Frontal cortex (tissue), 4 donors: Measurements from ENCODE around the gene C19orf12. TPM values are rescaled to one million over a fixed set of nuclear protein-coding genes. Genes with fewer than 3 reads are reported as not detected.

ENCODE experiments used
- DNase-seq, 2 donors: peaks; one replicate each; pipeline ENCODE4 v3.0.0; 2012; ENCODE audit warnings: low spot score in 2 of 2
- FAIRE-seq: peaks from 2 replicates; lab custom pipeline; 2012; peaks lifted over from hg19 to GRCh38; lab: Jason Lieb, UNC
- total RNA-seq: library from RNA; depleted of rRNA; stranded (reverse); fragments of >200 nt; gene quantifications from one replicate; pipeline ENCODE4 v1.2.3, GENCODE V29; 2014
- donor health status: control.
- donor health status: control.
- donor health status: control.

The C19orf12 gene
- total RNA-seq, 1 donor from 2014 or later: 41.2 TPM

- no peak for DNase-seq
- no peak for FAIRE-seq
Observed at GRCh38 chr19:29700498-29700897, 14.6 kb downstream of the C19orf12 start.

DNA sequence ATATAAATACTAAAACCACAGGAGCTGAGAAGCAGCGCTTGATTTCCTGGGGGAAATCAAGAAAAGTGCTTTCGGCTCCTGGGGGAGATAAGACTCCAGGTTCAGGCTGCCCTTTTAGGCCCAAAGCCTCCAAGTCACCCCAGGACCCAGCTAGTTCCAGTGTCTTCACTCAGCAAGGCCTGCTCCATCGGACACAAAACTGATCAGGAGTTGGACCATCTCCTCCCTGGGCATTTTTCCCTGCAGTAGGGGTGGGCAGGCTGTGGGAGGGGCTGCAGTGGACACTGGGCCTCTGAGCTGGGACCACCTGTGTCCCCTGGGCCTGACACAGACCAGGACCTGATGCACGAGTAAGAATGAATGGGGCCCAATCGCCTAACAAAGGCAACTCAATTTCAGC lies 15.2 kb downstream of the C19orf12 start:
- DNase-seq: no peak
- no peak for FAIRE-seq

DNA sequence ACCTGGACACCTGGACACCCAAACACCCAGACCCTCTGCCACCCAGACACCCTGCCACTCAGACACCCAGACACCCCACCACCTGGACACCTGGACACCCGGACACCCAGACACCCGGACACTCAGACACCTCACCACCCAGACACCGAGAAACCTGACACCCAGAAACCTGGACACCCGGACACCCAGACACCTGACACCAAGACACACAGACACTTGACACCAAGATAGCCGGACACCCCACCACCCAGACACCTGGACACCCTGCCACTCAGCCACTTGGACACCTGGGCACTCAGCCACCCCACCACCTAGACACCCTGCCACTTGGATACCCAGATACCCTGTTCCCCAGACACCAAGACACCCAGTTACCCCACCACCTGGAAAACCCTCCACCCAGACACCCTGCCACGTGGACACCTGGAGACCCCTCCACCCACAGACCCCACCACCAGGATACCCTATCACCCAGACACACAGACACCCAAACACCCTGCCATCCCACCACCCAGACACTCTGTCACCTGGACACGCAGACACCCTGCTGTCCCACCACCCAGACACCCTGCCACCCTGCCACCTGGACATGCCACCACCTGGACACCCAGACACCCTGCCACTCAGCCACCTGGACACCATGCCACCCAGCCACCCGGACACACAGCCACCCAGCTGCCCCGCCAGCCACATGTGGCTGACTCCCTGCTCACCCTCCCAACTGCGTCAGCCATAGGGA lies 17.4 kb downstream of the C19orf12 start:
- FAIRE-seq (no peak), DNase-seq (no peak)

GRCh38 chr19:29696565-29696846 lies 18.6 kb downstream of the C19orf12 start:
- no peak for FAIRE-seq

DNA sequence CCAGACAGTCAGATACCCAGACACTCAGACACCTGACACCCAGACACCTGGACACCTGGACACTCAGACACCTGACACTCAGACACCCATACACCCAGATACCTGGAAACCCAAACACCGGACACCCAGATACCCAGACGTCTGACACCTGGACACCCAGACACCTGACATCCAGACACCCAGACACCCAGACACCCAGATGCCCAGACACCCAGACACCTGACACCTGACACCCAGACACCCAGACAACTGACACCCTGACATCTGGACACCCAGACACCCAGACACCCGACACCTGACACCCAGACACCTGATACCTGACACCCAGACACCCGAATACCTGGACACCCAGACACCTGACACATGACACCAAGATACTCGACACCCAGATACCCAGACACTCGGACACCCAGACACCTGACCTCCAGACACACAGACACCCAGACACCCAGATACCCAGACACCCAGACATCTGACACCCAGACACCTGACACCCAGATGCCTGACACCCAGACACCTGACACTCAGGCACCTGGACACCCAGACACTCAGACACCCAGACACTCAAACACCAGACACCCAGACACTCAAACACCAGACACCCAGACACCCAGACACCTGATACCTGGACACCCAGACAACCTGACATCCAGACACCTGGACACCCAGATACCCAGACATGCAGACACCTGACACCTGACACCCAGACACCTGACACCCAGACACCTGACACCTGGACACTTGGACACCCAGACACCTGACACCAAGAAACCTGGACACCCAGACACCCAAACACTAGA lies 19.1 kb downstream of the C19orf12 start:
- FAIRE-seq (no peak), DNase-seq (no peak)

More at GRCh38 chr19:29696565-29696846, 18.6 kb downstream of the C19orf12 start:
- no peak for DNase-seq

DNA sequence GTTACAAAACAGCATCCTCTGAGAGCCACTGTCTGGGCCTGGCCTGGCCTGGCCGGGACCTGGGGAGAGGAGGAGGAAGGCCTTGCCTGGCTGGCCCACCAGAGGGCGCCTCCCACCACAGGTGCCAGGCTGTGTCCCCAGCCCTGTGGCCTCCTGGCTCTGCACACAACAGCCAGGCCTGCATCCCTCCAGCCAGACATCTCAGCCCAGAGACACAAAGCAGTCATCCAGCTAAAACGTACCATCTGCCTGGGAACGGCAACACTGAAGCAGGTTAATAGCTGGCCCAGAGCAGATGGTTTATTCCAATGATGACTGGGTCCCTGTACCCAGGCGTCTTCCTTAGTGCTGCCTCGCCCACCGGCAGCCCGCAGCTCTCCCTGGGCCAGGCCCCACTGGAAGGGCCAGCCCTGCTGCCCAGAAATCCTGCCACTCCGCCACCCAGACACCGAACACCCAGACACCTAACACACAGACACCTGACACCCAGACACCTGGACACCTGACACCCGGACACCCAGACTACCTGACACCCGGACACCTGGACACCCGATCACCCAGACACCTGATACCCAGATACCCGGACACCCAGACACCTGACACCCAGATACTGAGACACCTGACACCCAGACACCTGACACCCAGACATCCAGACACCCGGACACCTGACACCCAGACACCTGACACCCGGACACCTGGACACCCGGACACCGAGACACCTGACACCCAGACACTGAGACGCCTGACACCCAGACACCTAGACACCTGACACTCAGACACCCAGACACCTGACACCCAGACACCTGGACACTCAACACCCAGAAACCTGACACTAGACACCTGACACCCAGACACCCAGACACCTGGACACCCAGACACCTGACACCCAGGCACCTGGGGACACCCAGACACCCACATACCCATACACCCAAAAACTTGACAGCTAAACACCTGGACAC lies 20.1 kb downstream of the C19orf12 start:
- DNase-seq: peak; percentile 62 to 81
- no peak for FAIRE-seq

DNA sequence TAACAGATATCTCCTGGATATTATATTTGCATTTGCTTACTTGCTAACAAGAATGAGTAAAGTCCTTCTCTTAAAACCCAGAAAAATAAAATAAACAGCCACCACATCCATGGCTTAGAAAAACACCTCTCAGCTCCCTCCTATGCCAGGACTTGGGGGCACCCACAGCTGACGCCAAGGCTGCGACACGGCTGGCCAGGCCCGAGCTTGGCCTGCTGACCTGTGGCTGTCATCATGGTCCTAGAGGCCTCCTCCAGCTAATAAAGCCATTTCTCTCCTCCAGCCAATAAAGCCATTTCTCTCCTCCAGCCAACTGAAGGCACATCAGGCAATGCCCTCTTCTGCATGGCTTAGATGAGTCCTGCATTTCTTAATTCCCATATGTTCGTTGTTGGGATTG lies 20.9 kb downstream of the C19orf12 start:
- FAIRE-seq (no peak), DNase-seq (no peak)

GRCh38 chr19:29690842-29691241 lies 24.2 kb downstream of the C19orf12 start:
- no peak for FAIRE-seq
- no peak for DNase-seq

DNA sequence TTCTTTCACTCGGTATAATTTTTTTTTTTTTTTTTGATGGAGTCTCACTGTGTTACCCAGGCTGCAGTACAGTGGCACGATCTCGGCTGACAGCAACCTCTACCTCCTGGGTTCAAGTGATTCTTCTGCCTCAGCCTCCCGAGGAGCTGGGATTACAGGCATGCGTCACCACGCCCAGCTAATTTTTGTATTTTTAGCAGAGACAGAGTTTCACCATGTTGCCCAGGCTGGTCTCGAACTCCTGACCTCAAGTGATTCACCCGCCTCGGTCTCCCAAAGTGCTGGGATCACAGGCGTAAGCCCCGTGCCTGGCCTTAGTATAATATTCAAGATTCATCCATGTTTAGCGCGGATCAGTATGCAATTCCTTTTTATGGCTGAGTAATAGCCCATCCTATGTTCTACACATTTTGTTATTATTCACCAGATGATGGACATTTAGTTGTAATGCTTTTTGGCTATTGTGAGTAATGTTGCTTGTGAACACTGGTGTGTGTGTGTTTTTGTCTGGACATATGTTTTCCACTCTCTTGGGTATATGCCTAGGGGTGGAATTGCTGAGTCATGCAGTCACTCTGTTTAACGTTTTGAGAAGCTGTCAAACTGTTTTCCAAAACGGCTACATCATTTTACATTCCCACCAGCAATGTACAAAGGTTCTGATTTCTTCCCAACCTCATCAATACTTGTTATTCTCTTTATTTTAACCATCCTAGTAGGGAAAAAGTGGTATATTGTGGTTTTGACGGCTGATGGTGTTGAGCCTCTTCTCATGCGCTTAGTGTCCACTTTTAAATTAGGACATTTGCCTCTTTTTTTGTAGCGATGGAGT lies 26.9 kb downstream of the C19orf12 start:
- no peak for FAIRE-seq
- DNase-seq: no peak

DNA sequence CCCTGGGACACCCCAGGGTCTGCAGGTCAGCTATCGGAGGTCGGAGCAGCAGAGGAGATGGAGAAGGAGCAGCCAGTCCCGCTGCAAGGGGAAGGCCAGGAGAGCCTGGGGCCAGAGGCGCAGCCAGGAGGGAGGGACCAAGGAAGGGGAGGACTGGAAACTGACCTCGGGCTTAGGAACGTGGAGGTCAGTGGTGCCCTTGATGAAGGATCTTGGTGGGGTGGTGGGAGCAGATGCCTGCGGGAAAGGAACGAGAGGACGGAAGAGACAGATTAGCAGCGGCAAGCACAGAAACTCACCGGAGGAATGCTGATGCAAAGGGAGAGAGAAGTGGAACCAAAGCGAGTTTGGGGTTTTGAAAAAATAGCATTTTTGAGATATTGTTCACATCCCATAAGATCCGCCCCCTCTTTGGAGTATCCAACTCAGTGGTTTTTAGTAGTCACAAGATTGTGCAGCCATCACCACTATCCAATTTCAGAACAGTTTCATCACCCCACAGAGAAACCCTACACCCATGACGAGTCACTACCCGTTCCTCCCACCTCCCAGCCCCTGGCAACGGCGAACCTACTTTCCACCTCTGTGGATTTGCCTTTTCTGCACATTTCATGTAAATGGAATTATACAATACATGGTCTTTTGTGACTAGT lies 27.7 kb downstream of the C19orf12 start:
- FAIRE-seq (no peak), DNase-seq (no peak)

DNA sequence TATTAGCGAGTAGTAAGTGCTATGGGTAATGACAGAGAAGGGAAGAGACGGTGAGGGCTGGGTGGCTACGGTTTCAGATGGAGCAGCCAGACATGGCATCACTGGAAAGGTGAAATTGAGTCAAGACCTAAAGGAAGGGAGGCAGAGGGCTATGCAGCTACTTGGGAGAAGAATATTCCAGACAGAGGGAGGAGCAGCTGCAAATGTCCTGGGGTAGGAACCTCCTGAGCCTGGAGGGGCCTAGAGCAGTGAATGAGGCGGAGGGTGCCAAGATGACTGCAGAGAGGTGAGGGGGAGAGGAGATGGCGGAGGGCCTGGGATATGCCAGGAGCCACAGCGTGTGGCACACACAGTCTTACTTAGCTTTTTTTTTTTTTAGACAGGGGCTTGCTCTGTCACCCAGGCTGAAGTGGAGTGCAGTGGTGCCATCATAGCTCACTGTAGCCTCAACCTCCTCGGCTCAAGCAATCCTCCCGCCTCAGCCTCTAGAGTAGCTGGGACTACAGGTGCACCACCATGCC lies 28.7 kb downstream of the C19orf12 start:
- FAIRE-seq: no peak
- DNase-seq: no peak

DNA sequence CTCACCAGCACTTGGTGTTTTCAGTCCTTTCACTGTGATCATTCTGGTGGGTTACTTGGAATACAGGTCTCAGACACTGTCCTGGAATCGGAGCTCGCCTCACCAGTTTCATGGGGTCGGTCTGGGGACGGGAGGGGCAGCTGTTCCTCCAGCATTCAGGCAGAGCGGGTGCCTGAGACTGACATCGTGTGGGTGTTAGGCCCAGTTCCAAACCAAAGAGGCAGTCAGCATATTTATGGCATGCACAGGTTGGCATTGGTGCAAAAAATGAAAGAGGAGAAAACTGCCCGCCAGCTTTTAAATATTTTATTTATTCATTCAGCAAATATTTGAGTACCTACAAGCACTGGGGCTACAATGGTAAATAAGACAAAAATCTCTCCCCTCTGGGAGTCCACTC lies 29.7 kb downstream of the C19orf12 start:
- no peak for DNase-seq
- no peak for FAIRE-seq

DNA sequence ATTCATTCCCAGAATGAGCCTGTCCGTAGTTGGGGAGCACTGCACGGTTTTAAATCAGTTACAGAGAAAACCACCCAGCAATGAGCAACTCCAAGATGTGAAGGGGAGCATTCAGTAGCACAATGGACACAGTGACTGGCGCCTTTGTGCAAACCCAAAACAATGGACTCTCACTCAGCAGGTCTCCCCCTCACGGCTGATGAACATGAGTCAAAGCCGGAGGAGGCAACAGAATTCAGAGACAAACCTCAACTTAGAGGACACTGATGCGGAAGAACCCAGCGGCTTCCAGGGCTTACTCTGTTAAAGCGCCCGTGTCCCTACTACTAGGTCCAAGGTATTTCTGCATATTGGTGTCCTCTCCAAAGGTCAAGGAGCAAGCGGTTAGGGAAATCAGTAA lies 32.1 kb downstream of the C19orf12 start:
- FAIRE-seq: no peak
- peak; percentile 54 to 58 for DNase-seq

DNA sequence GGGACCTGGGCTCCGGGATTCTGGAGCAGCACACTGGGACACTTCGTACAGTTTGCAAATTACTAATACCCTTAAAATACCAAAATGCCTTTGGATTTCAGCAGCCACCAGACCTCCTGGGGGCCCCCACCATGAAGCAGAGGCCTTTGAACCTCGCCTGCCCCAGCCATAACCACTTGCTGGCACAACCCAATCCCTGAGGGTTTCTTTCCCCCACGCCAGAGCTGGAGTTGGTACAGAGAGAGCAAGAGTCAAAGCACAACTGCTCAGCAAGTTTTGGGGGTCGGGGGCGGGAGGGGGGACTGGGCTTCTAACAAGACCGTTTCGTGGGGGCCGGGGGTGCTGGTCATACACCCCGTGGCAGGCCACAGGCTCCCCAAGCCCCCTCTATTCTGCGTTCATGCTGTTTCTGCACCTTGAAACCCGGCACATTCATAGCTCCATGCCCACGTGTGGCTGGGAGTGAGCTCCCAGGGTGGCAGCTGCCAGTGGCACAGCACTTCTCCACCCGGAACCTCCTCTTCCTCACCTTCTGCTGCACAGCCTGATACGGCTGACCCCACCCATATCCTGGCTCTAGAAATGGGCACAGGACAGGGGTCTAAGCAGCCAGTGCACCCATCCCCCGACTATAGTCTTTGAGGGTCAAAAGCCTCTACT lies 32.7 kb downstream of the C19orf12 start:
- no peak for DNase-seq
- FAIRE-seq: no peak

DNA sequence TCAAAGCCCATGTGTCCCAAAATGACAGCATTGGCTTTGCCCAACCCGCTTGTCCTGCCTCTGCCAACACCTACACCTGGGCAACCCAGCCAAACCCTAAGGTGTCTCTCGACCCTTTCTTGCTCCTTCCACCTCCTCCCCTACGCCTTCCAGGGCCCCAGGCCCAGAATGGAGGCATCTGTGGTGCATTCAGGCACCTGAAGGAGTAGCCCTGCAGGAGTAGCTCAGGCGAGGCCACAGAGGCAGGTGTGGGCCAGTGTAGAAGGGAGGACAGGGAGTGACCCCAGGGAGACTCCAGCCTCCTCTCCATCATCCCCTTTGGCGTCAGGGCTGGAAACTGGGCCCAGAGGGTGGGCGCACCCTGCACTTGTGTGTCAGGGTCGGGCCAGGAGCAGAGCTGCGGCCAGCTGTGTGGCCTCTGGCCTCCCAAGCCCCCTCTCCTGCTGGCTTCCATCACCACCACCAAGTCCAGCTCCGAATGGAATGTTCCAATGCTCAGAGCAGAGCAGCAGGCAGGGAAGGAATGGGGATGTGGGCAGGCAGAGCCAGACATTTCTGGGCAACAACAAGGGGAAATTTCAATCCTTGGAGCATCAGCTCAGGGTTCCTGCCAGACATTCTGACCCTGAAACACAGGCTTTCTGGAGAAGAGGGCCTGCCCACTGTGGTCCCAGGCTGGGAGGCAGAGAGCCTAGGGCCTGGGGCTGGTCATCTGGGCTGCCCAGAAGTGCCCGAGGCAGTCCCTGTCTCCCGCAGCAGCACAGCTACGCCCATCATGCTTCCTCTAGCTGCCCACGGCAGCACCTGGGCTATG lies 33.4 kb downstream of the C19orf12 start:
- DNase-seq (no peak), FAIRE-seq (no peak)

- DNase-seq (no peak), FAIRE-seq (no peak)
Observed at GRCh38 chr19:29680937-29681336, 34.1 kb downstream of the C19orf12 start.

GRCh38 chr19:29680447-29680846 lies 34.6 kb downstream of the C19orf12 start:
- FAIRE-seq: no peak

More at GRCh38 chr19:29680447-29680846, 34.6 kb downstream of the C19orf12 start:
- no peak for DNase-seq
